ENCODE measurements around the gene ZP3.
"Not testable (repeated sequence)": the region's sequence is repeated elsewhere in the genome, so short reads cannot be mapped to it uniquely, and the experiment has no call there.

DNA sequence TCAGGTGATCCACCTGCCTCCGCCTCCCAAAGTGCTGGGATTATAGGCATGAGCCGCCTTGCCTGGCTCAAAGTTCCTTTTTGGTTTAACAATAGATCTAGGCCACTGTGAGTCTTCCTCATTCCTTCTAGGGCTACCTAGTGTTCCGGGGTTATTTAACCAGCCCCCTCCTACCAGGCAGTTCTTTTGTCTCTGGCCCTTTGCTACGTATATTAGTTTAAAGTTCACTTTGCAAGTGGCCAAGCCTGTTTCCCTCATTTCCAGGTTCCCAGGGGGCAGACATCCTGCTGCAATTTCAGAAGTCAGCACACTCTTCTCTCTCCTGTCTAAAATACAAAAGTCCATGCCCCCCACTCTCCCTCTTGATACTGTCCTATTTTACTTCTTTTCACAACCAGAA is 33.8 kb downstream of the ZP3 start:
- TF ChIP-seq EZH2 (IDR thresholded peaks at IDR 0.05; ENCODE audit: insufficient read depth, poor library complexity, severe bottlenecking); EZH2phosphoT487 (IDR thresholded peaks at IDR 0.05; ENCODE audit: insufficient read depth, low read depth): not testable (repeated sequence)
